GM18951 (cell line): ENCODE data around the gene STARD10.
A peak's percentile ranks its signal among the peaks of the same experiment; 100 is the strongest.
"Not testable (repeated sequence)": the region's sequence is repeated elsewhere in the genome, so short reads cannot be mapped to it uniquely, and the experiment has no call there.

Source experiments
- POLR2A ChIP-seq: IDR thresholded peaks from 4 replicates; pipeline ENCODE4 v1.6.1; 2011; ENCODE audit warnings: mild to moderate bottlenecking; ENCODE audit not compliant: insufficient read length, insufficient read depth; ENCODE audit errors: extremely low read depth
- in situ Hi-C: fragments of 300-500 bp; cut with MboI; formaldehyde crosslinking; loops from one replicate; pipeline ENCODE4 v1.12.0; 2022; ENCODE audit warnings: low sequenced_read_pairs, mixed read lengths, inconsistent platforms; ENCODE audit not compliant: unreplicated experiment

The STARD10 gene

GRCh38 chr11:72829884-72830533 is 36.2 kb upstream of the STARD10 start:
- in situ Hi-C loops, result loop anchor here (10.0 kb wide), 1 partner anchor 345 kb away; no protein-coding TSS in a partner anchor
- no peak for TF ChIP-seq POLR2A

GRCh38 chr11:72829178-72829577 is 35.3 kb upstream of the STARD10 start:
- peak; percentile 6 for TF ChIP-seq POLR2A
- in situ Hi-C loops, result no loop called here

- in situ Hi-C loops, result no loop called here
- no peak for TF ChIP-seq POLR2A
Observed at GRCh38 chr11:72828692-72829101, 34.9 kb upstream of the STARD10 start.

GRCh38 chr11:72828081-72828567 is 34.3 kb upstream of the STARD10 start:
- in situ Hi-C loops, result no loop called here
- TF ChIP-seq POLR2A, result no peak

- in situ Hi-C loops, result not testable (repeated sequence)
Observed at GRCh38 chr11:72827656-72828055, 33.8 kb upstream of the STARD10 start.

GRCh38 chr11:72826942-72827480 is 33.2 kb upstream of the STARD10 start:
- no peak for TF ChIP-seq POLR2A
- in situ Hi-C loops, result no loop called here

GRCh38 chr11:72826191-72826941 is 32.5 kb upstream of the STARD10 start:
- no peak for TF ChIP-seq POLR2A
- in situ Hi-C loops, result no loop called here

GRCh38 chr11:72825661-72826060 is 31.8 kb upstream of the STARD10 start:
- no peak for TF ChIP-seq POLR2A
- in situ Hi-C loops, result no loop called here

GRCh38 chr11:72824811-72825505 is 31.1 kb upstream of the STARD10 start:
- peak; percentile 38 for TF ChIP-seq POLR2A
- in situ Hi-C loops, result no loop called here

GRCh38 chr11:72824020-72824419 is 30.2 kb upstream of the STARD10 start:
- no peak for TF ChIP-seq POLR2A
- in situ Hi-C loops, result no loop called here

- in situ Hi-C loops, result no loop called here
- TF ChIP-seq POLR2A, result peak; percentile 35
Observed at GRCh38 chr11:72823105-72823804, 29.4 kb upstream of the STARD10 start.

- in situ Hi-C loops, result no loop called here
Observed at GRCh38 chr11:72821920-72822799, 28.3 kb upstream of the STARD10 start.

More at GRCh38 chr11:72821920-72822799, 28.3 kb upstream of the STARD10 start:
- peak; percentile 41 for TF ChIP-seq POLR2A
